ENCODE measurements around the gene AIPL1. TPM values are rescaled to one million over a fixed set of nuclear protein-coding genes. Genes with fewer than 3 reads are reported as not detected.

AIPL1 gene
- total RNA-seq, 2 donors from 2014 or later: not detected

GRCh38 chr17:6470146-6470718 is 35.3 kb upstream of the AIPL1 start:
- intact Hi-C loops (cut with DNase I, micrococcal nuclease): no loop called here
- DNase-seq (no peak), ATAC-seq (no peak)

GRCh38 chr17:6468051-6468790 is 33.3 kb upstream of the AIPL1 start:
- intact Hi-C loops (cut with DNase I, micrococcal nuclease): loop anchor here in 1 of 2 donors (10.0 kb wide), 1 partner anchor 117 kb away; no protein-coding TSS in a partner anchor
- DNase-seq (no peak), ATAC-seq (no peak)

GRCh38 chr17:6467567-6467966 is 32.6 kb upstream of the AIPL1 start:
- ATAC-seq: no peak
- intact Hi-C loops (cut with DNase I, micrococcal nuclease): loop anchor here in 1 of 2 donors (10.0 kb wide), 1 partner anchor 117 kb away; no protein-coding TSS in a partner anchor
- DNase-seq: no peak

- ATAC-seq (no peak), DNase-seq (no peak)
- intact Hi-C loops (cut with DNase I, micrococcal nuclease): loop anchor here in 1 of 2 donors (10.0 kb wide), 1 partner anchor 119 kb away; no protein-coding TSS in a partner anchor
These were observed 30.5 kb upstream of the AIPL1 start for GRCh38 chr17:6465206-6466003.

- no peak for DNase-seq
- intact Hi-C loops (cut with DNase I, micrococcal nuclease): loop anchor here in 1 of 2 donors (10.0 kb wide), 1 partner anchor 120 kb away; no protein-coding TSS in a partner anchor
These were observed 29.6 kb upstream of the AIPL1 start for GRCh38 chr17:6464446-6465041.

GRCh38 chr17:6463616-6464445 is 28.9 kb upstream of the AIPL1 start:
- intact Hi-C loops (cut with DNase I, micrococcal nuclease): loop anchor here in 1 of 2 donors (10.0 kb wide), 1 partner anchor 121 kb away; no protein-coding TSS in a partner anchor
- ATAC-seq (no peak), DNase-seq (no peak)

More at GRCh38 chr17:6464446-6465041, 29.6 kb upstream of the AIPL1 start:
- ATAC-seq: no peak

- intact Hi-C loops (cut with DNase I, micrococcal nuclease): loop anchor here in 1 of 2 donors (10.0 kb wide), 1 partner anchor 122 kb away; no protein-coding TSS in a partner anchor
These were observed 27.8 kb upstream of the AIPL1 start for GRCh38 chr17:6462692-6463091.

GRCh38 chr17:6461792-6462524 is 27.0 kb upstream of the AIPL1 start:
- intact Hi-C loops (cut with DNase I, micrococcal nuclease): loop anchor here in 1 of 2 donors (10.0 kb wide), 1 partner anchor 123 kb away; no protein-coding TSS in a partner anchor
- ATAC-seq: no peak
- DNase-seq: no peak

More at GRCh38 chr17:6462692-6463091, 27.8 kb upstream of the AIPL1 start:
- ATAC-seq (no peak), DNase-seq (no peak)

GRCh38 chr17:6461246-6461645 is 26.3 kb upstream of the AIPL1 start:
- no peak for ATAC-seq
- no peak for DNase-seq
- intact Hi-C loops (cut with DNase I, micrococcal nuclease): loop anchor here in 1 of 2 donors (10.0 kb wide), 1 partner anchor 124 kb away; no protein-coding TSS in a partner anchor

- intact Hi-C loops (cut with DNase I, micrococcal nuclease): loop anchor here in 1 of 2 donors (10.0 kb wide), 1 partner anchor 124 kb away; no protein-coding TSS in a partner anchor
- ATAC-seq: no peak
- no peak for DNase-seq
These were observed 25.7 kb upstream of the AIPL1 start for GRCh38 chr17:6460531-6461161.

- ATAC-seq: no peak
- intact Hi-C loops (cut with DNase I, micrococcal nuclease): no loop called here
- DNase-seq: no peak
These were observed 23.6 kb upstream of the AIPL1 start for GRCh38 chr17:6458460-6458950.

GRCh38 chr17:6457688-6458459 is 23.0 kb upstream of the AIPL1 start:
- DNase-seq (peak; percentile 75), ATAC-seq (peak; percentile 82)
- intact Hi-C loops (cut with DNase I, micrococcal nuclease): no loop called here

- DNase-seq (peak; percentile 56 to 67), ATAC-seq (peak; percentile 47)
- intact Hi-C loops (cut with DNase I, micrococcal nuclease): no loop called here
These were observed 22.2 kb upstream of the AIPL1 start for GRCh38 chr17:6456914-6457687.

GRCh38 chr17:6456321-6456720 is 21.4 kb upstream of the AIPL1 start:
- ATAC-seq (no peak), DNase-seq (peak in 1 of 2 donors; percentile 24)
- intact Hi-C loops (cut with DNase I, micrococcal nuclease): no loop called here

- DNase-seq (peak; percentile 57 to 75), ATAC-seq (peak; percentile 76)
- intact Hi-C loops (cut with DNase I, micrococcal nuclease): no loop called here
These were observed 20.4 kb upstream of the AIPL1 start for GRCh38 chr17:6455321-6455705.
